HFFc6 (cell line): ENCODE results near the gene ARID5B. TPM values are rescaled to one million over a fixed set of nuclear protein-coding genes. Genes with fewer than 3 reads are reported as not detected.

ENCODE experiments used
- DNase-seq: peaks from one replicate; pipeline ENCODE4 v3.0.0-alpha.2; 2018
- H3K27ac Mint-ChIP-seq: 2 replicates; pipeline ENCODE4 v1.8.0; 2020; ENCODE audit warnings: mild to moderate bottlenecking, mixed read lengths
- H3K27me3 Mint-ChIP-seq: 2 replicates; pipeline ENCODE4 v1.8.0; 2021; ENCODE audit warnings: mild to moderate bottlenecking, moderate library complexity, mixed read lengths; ENCODE audit not compliant: insufficient read depth
- H3K36me3 Mint-ChIP-seq: 2 replicates; pipeline ENCODE4 v1.8.0; 2021; ENCODE audit warnings: low read depth, mixed read lengths
- H3K4me1 Mint-ChIP-seq: 2 replicates; pipeline ENCODE4 v1.8.0; 2020; ENCODE audit warnings: low read depth, mixed read lengths
- H3K4me3 Mint-ChIP-seq: 2 replicates; pipeline ENCODE4 v1.8.0; 2020; ENCODE audit warnings: mild to moderate bottlenecking, moderate library complexity, mixed read lengths
- H3K9me3 Mint-ChIP-seq: 2 replicates; pipeline ENCODE4 v1.8.0; 2020; ENCODE audit warnings: mild to moderate bottlenecking, mixed read lengths
- CTCF ChIP-seq: fragments of 200-600 bp; sonication (generic); IDR thresholded peaks from 2 replicates; pipeline ENCODE4 v1.5.0; 2021; ENCODE audit warnings: antibody characterized with exemption, mild to moderate bottlenecking
- total RNA-seq, 6 experiments: library from RNA; stranded (reverse); fragmentation: NEBNext Ultra II Directional; extraction: Animal tissue kit (Norgen Biotek cat#: 25700); gene quantifications; 2 replicates in 1 of 6; 3 replicates in 5 of 6; pipeline ENCODE4 v1.2.3, GENCODE V29; 2021

ARID5B gene
- total RNA-seq, 6 experiments from 2014 or later: 102 to 142 (median 131) TPM

- H3K4me3 Mint-ChIP-seq: peak overlapping the region; percentile 93
Measured at GRCh38 chr10:61896854-61897661, 4.4 kb upstream of the ARID5B start.

GRCh38 chr10:61897671-61898434, 3.6 kb upstream of the ARID5B start:
- peak; percentile 52 for DNase-seq
- Mint-ChIP-seq H3K27ac (peak overlapping the region; percentile 96), H3K9me3 (no peaks in the 10 kb centered on the region), H3K36me3 (peaks cover 14% of the 10 kb centered on the region), H3K4me1 (peaks cover 44% of the 10 kb centered on the region), H3K27me3 (peaks cover 2% of the 10 kb centered on the region), H3K4me3 (peak overlapping the region; percentile 93)
- peak; percentile 56 for TF ChIP-seq CTCF

More at GRCh38 chr10:61896854-61897661, 4.4 kb upstream of the ARID5B start:
- no peaks in the 10 kb centered on the region for H3K9me3 Mint-ChIP-seq
- H3K27me3 Mint-ChIP-seq: no peaks in the 10 kb centered on the region; the same call in 1 of the 2 replicates
- H3K36me3 Mint-ChIP-seq: peaks cover 6% of the 10 kb centered on the region
- H3K27ac Mint-ChIP-seq: peak overlapping the region; percentile 87
- no peak for DNase-seq
- TF ChIP-seq CTCF: peak; percentile 79
- peaks cover 46% of the 10 kb centered on the region for H3K4me1 Mint-ChIP-seq

GRCh38 chr10:61898435-61898778, 3.1 kb upstream of the ARID5B start:
- no peak for TF ChIP-seq CTCF
- no peaks in the 10 kb centered on the region for H3K9me3 Mint-ChIP-seq
- H3K27ac Mint-ChIP-seq: peak overlapping the region; percentile 96
- peaks cover 15% of the 10 kb centered on the region for H3K36me3 Mint-ChIP-seq
- DNase-seq: no peak
- peaks cover 2% of the 10 kb centered on the region for H3K27me3 Mint-ChIP-seq
- H3K4me3 Mint-ChIP-seq: peak overlapping the region; percentile 93
- H3K4me1 Mint-ChIP-seq: peaks cover 44% of the 10 kb centered on the region

GRCh38 chr10:61899069-61899531, 2.4 kb upstream of the ARID5B start:
- H3K27me3 Mint-ChIP-seq: peaks cover 2% of the 10 kb centered on the region
- peaks cover 15% of the 10 kb centered on the region for H3K36me3 Mint-ChIP-seq
- H3K4me3 Mint-ChIP-seq: peak overlapping the region; percentile 93
- no peak for TF ChIP-seq CTCF
- peak; percentile 83 for DNase-seq
- no peaks in the 10 kb centered on the region for H3K9me3 Mint-ChIP-seq
- H3K27ac Mint-ChIP-seq: peak overlapping the region; percentile 96
- H3K4me1 Mint-ChIP-seq: peaks cover 46% of the 10 kb centered on the region

GRCh38 chr10:61899663-61899996, 1.9 kb upstream of the ARID5B start:
- no peak for TF ChIP-seq CTCF
- Mint-ChIP-seq H3K36me3 (peaks cover 15% of the 10 kb centered on the region), H3K4me1 (peaks cover 51% of the 10 kb centered on the region), H3K4me3 (peak overlapping the region; percentile 93), H3K9me3 (no peaks in the 10 kb centered on the region), H3K27me3 (peaks cover 2% of the 10 kb centered on the region), H3K27ac (peak overlapping the region; percentile 96)
- no peak for DNase-seq
